Neural cell (in vitro differentiated cells): ENCODE measurements around the gene SDHAF2.
A peak's percentile ranks its signal among the peaks of the same experiment; 100 is the strongest.

ENCODE experiments used
- CTCF ChIP-seq: fragments of 450-650 bp; IDR thresholded peaks from 2 replicates; pipeline ENCODE4 v1.5.1; 2014; ENCODE audit warnings: antibody characterized with exemption, mild to moderate bottlenecking, moderate library complexity; ENCODE audit not compliant: poor library complexity, severe bottlenecking
- EP300 ChIP-seq: fragments of 450-650 bp; conservative IDR thresholded peaks from 2 replicates; pipeline ENCODE4 v1.6.1; 2014; ENCODE audit warnings: antibody characterized with exemption, mild to moderate bottlenecking, moderate library complexity; ENCODE audit not compliant: poor library complexity, severe bottlenecking
- EZH2 ChIP-seq: fragments of 200-600, 300-800 bp; shearing (Covaris generic), sonication (generic); IDR thresholded peaks from 2 replicates; pipeline ENCODE4 v1.6.1; 2014; ENCODE audit warnings: antibody characterized with exemption, low read length, borderline replicate concordance, mild to moderate bottlenecking; ENCODE audit not compliant: insufficient read depth, poor library complexity, severe bottlenecking
- POLR2AphosphoS5 ChIP-seq: IDR thresholded peaks from 2 replicates; pipeline ENCODE4 v1.6.1; 2012
- TAF1 ChIP-seq: IDR thresholded peaks from 2 replicates; pipeline ENCODE4 v1.6.1; 2012; ENCODE audit warnings: low read depth
- TF ChIP-seq, protein P1 (sequence below): IDR thresholded peaks from 2 replicates; pipeline ENCODE4 v1.6.1; 2012; ENCODE audit warnings: borderline replicate concordance

- TF ChIP-seq EP300, result peak; percentile 93
- no peak for TF ChIP-seq CTCF
- TF ChIP-seq TAF1, result no peak
- TF ChIP-seq, protein P1, sequence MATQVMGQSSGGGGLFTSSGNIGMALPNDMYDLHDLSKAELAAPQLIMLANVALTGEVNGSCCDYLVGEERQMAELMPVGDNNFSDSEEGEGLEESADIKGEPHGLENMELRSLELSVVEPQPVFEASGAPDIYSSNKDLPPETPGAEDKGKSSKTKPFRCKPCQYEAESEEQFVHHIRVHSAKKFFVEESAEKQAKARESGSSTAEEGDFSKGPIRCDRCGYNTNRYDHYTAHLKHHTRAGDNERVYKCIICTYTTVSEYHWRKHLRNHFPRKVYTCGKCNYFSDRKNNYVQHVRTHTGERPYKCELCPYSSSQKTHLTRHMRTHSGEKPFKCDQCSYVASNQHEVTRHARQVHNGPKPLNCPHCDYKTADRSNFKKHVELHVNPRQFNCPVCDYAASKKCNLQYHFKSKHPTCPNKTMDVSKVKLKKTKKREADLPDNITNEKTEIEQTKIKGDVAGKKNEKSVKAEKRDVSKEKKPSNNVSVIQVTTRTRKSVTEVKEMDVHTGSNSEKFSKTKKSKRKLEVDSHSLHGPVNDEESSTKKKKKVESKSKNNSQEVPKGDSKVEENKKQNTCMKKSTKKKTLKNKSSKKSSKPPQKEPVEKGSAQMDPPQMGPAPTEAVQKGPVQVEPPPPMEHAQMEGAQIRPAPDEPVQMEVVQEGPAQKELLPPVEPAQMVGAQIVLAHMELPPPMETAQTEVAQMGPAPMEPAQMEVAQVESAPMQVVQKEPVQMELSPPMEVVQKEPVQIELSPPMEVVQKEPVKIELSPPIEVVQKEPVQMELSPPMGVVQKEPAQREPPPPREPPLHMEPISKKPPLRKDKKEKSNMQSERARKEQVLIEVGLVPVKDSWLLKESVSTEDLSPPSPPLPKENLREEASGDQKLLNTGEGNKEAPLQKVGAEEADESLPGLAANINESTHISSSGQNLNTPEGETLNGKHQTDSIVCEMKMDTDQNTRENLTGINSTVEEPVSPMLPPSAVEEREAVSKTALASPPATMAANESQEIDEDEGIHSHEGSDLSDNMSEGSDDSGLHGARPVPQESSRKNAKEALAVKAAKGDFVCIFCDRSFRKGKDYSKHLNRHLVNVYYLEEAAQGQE, result peak; percentile 65
- TF ChIP-seq EZH2, result no peak
- peak; percentile 78 for TF ChIP-seq POLR2AphosphoS5
Measured at GRCh38 chr11:61406991-61407728, 22.8 kb upstream of the SDHAF2 start.
